NT2/D1 (cell line): ENCODE data around the gene CNIH3.

Experiments
- DNase-seq: peaks from one replicate; pipeline ENCODE4 v3.0.0-alpha.2; 2011; ENCODE audit warnings: low read depth, low spot score
- H3K27me3 ChIP-seq: 2 replicates; pipeline ENCODE4 v1.6.0; 2011; ENCODE audit warnings: mild to moderate bottlenecking; ENCODE audit not compliant: insufficient read length, insufficient read depth
- H3K36me3 ChIP-seq: 2 replicates; pipeline ENCODE4 v1.6.1; 2011; ENCODE audit warnings: mild to moderate bottlenecking, low read length, mixed read lengths; ENCODE audit not compliant: insufficient read depth, insufficient read length
- H3K4me1 ChIP-seq: 2 replicates; pipeline ENCODE4 v1.5.1; 2011; ENCODE audit not compliant: insufficient read depth, insufficient read length
- H3K4me3 ChIP-seq: 2 replicates; pipeline ENCODE4 v1.5.1; 2011; ENCODE audit warnings: low read depth; ENCODE audit not compliant: insufficient read length
- H3K9ac ChIP-seq: 2 replicates; pipeline ENCODE4 v1.6.0; 2011; ENCODE audit warnings: low read depth; ENCODE audit not compliant: insufficient read length
- H3K9me3 ChIP-seq: 2 replicates; pipeline ENCODE4 v1.5.1; 2011; ENCODE audit warnings: mild to moderate bottlenecking, low read length; ENCODE audit not compliant: insufficient read depth
- SUZ12 ChIP-seq: IDR thresholded peaks from 2 replicates; pipeline ENCODE4 v1.6.1; 2011; ENCODE audit not compliant: insufficient read length, insufficient read depth; ENCODE audit errors: extremely low read depth
- YY1 ChIP-seq: IDR thresholded peaks from 2 replicates; pipeline ENCODE4 v1.6.1; 2011; ENCODE audit not compliant: insufficient read length, insufficient read depth
- ZNF274 ChIP-seq: IDR thresholded peaks from 2 replicates; pipeline ENCODE4 v1.6.1; 2011; ENCODE audit warnings: mild to moderate bottlenecking, low read depth, low read length

Gene CNIH3

GRCh38 chr1:224732377-224733026 is 116.4 kb downstream of the CNIH3 start:
- DNase-seq, result no peak
- H3K36me3 ChIP-seq, result peaks cover 2% of the 10 kb centered on the region
- H3K27me3 ChIP-seq, result no peaks in the 10 kb centered on the region
- H3K4me1 ChIP-seq, result peaks cover 17% of the 10 kb centered on the region
- TF ChIP-seq SUZ12 (no peak), YY1 (no peak), ZNF274 (no peak)
- no peak overlapping the region for H3K4me3 ChIP-seq
- H3K9me3 ChIP-seq, result no peaks in the 10 kb centered on the region
- H3K9ac ChIP-seq, result no peak overlapping the region

GRCh38 chr1:224733027-224733911 is 117.2 kb downstream of the CNIH3 start:
- Histone ChIP-seq H3K36me3 (peaks cover 2% of the 10 kb centered on the region), H3K9ac (no peak overlapping the region), H3K9me3 (no peaks in the 10 kb centered on the region), H3K4me3 (no peak overlapping the region), H3K27me3 (no peaks in the 10 kb centered on the region), H3K4me1 (peaks cover 20% of the 10 kb centered on the region)
- no peak for DNase-seq
- no peak for TF ChIP-seq ZNF274
- TF ChIP-seq SUZ12, result no peak
- no peak for TF ChIP-seq YY1

GRCh38 chr1:224734261-224734935 is 118.3 kb downstream of the CNIH3 start:
- no peak overlapping the region for H3K4me3 ChIP-seq
- peaks cover 20% of the 10 kb centered on the region for H3K4me1 ChIP-seq
- DNase-seq, result peak; percentile 46
- TF ChIP-seq ZNF274 (no peak), YY1 (no peak), SUZ12 (no peak)
- H3K27me3 ChIP-seq, result no peaks in the 10 kb centered on the region
- H3K9me3 ChIP-seq, result no peaks in the 10 kb centered on the region
- H3K36me3 ChIP-seq, result peaks cover 2% of the 10 kb centered on the region
- H3K9ac ChIP-seq, result peak overlapping the region; percentile 29

DNA sequence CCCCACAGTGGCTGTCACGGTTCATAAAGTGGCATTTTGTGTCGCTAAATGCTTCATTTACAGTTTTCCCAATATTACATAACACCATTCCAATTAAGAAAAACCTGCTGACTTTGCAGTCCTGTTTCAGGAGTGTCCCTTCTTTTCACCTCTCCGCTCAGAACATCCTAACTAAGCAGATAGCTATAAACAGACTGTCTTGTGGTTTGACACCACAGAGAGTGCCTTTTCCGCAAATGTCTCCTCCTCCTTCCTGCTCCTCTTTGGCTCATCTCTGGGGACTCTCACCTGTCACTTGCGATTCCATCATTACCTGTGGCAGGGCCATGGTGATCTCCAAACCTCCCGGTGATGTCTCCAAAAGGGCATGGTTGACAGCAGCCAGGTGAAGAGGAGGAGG is 119.0 kb downstream of the CNIH3 start:
- Histone ChIP-seq H3K4me3 (no peak overlapping the region), H3K9me3 (no peaks in the 10 kb centered on the region), H3K36me3 (peaks cover 2% of the 10 kb centered on the region), H3K27me3 (no peaks in the 10 kb centered on the region), H3K9ac (no peak overlapping the region), H3K4me1 (peaks cover 20% of the 10 kb centered on the region)
- DNase-seq, result no peak
- TF ChIP-seq YY1 (no peak), ZNF274 (no peak), SUZ12 (no peak)

GRCh38 chr1:224736619-224737352 is 120.7 kb downstream of the CNIH3 start:
- Histone ChIP-seq H3K36me3 (peaks cover 7% of the 10 kb centered on the region), H3K4me1 (peaks cover 20% of the 10 kb centered on the region), H3K9ac (peak overlapping the region; percentile 15), H3K27me3 (no peaks in the 10 kb centered on the region), H3K4me3 (no peak overlapping the region), H3K9me3 (no peaks in the 10 kb centered on the region)
- TF ChIP-seq SUZ12, result no peak
- no peak for DNase-seq

GRCh38 chr1:224737353-224737727 is 121.2 kb downstream of the CNIH3 start:
- H3K4me3 ChIP-seq, result no peak overlapping the region
- H3K9me3 ChIP-seq, result no peaks in the 10 kb centered on the region
- peaks cover 13% of the 10 kb centered on the region for H3K36me3 ChIP-seq
- DNase-seq, result no peak
- H3K9ac ChIP-seq, result no peak overlapping the region
- H3K4me1 ChIP-seq, result peaks cover 20% of the 10 kb centered on the region
- no peak for TF ChIP-seq ZNF274
- TF ChIP-seq SUZ12, result no peak
- no peak for TF ChIP-seq YY1
- no peaks in the 10 kb centered on the region for H3K27me3 ChIP-seq
